Measurements from ENCODE around the gene GNAQ. TPM values are rescaled to one million over a fixed set of nuclear protein-coding genes. Genes with fewer than 3 reads are reported as not detected.

Gene GNAQ
- polyA plus RNA-seq, 1 experiment: 21.4 TPM

DNA sequence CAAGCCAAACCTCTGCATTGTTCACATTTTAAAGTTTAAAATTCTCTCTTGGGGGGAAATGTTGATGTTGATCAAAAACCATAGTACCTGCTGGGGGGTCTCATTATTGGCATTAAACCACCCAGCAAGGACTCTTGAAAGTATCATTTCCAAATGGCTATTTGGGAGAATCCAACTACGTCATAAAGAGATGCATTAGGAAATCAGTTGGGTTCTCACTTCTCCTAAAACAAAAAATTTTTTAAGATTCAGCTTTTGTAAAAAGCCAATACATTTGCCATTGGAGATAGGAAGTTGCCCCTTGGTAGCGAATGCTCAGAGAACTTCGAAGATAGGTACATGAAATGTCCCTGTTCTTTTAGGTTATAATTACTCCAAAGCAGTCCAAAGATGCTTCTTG lies 96.4 kb downstream of the GNAQ start:
- POLR2A ChIA-PET: no interaction called here
- CTCF ChIA-PET: no interaction called here
- no peak for DNase-seq (ENCODE audit: low read depth)
- Histone ChIP-seq H3K27me3 (ENCODE audit: control insufficient read depth, insufficient read depth, low read length) (no peaks in the 10 kb centered on the region), H3K4me3 (ENCODE audit: low read depth, low read length) (no peak overlapping the region), H3K36me3 (ENCODE audit: control insufficient read depth, insufficient read depth, low read length) (no peaks in the 10 kb centered on the region)
- TF ChIP-seq, protein P1, sequence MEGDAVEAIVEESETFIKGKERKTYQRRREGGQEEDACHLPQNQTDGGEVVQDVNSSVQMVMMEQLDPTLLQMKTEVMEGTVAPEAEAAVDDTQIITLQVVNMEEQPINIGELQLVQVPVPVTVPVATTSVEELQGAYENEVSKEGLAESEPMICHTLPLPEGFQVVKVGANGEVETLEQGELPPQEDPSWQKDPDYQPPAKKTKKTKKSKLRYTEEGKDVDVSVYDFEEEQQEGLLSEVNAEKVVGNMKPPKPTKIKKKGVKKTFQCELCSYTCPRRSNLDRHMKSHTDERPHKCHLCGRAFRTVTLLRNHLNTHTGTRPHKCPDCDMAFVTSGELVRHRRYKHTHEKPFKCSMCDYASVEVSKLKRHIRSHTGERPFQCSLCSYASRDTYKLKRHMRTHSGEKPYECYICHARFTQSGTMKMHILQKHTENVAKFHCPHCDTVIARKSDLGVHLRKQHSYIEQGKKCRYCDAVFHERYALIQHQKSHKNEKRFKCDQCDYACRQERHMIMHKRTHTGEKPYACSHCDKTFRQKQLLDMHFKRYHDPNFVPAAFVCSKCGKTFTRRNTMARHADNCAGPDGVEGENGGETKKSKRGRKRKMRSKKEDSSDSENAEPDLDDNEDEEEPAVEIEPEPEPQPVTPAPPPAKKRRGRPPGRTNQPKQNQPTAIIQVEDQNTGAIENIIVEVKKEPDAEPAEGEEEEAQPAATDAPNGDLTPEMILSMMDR (IDR thresholded peaks at IDR 0.05; ENCODE audit: insufficient read depth, low read depth, low read length): no peak

DNA sequence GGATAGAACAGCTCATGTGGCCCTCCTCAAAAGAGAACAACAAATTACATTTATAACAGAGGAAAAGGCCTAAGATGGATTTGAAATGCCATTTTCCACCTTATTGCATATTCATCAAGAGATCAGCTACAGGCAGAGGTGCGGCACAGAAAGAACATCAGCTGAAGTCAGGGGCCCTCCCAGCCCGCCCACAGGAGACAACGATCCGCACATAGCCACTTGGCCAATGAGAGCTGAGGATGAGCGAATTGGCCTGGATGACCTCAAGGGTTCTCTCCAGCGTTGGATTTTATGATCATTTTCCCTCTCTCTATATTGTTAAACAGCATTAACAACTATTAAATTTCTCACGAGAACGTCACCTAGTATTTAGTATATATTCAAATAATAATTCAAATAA lies 97.6 kb downstream of the GNAQ start:
- Histone ChIP-seq H3K36me3 (ENCODE audit: control insufficient read depth, insufficient read depth, low read length) (no peaks in the 10 kb centered on the region), H3K27me3 (ENCODE audit: control insufficient read depth, insufficient read depth, low read length) (no peaks in the 10 kb centered on the region), H3K4me3 (ENCODE audit: low read depth, low read length) (no peak overlapping the region)
- no peak for DNase-seq (ENCODE audit: low read depth)
- TF ChIP-seq, protein P1 (IDR thresholded peaks at IDR 0.05; ENCODE audit: insufficient read depth, low read depth, low read length): no peak
- ChIA-PET CTCF (no interaction called here), POLR2A (interaction anchor here (0.5 kb wide), 1 partner anchor 457 kb away, joined by 3 read pairs; no protein-coding TSS in a partner anchor)

DNA sequence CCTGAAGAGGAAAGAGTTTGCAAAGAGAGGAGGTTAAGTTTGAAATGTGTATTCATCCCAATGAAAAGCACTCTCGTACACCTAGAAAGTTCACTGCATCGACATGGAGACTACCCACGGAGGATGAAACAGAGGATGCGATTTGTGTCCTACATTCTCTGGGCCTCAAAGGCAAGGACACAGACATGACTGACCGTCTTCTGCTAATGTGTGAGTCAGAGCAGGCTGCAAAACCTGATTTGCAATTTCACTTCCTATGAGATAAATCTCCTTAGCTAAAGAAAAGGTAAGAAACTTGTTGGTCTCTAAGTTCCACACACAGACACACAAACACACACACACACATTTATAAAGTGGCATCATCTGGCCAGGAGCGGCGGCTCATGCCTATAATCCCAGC lies 98.6 kb downstream of the GNAQ start:
- Histone ChIP-seq H3K4me3 (ENCODE audit: low read depth, low read length) (no peak overlapping the region), H3K36me3 (ENCODE audit: control insufficient read depth, insufficient read depth, low read length) (no peaks in the 10 kb centered on the region), H3K27me3 (ENCODE audit: control insufficient read depth, insufficient read depth, low read length) (no peaks in the 10 kb centered on the region)
- TF ChIP-seq, protein P1 (IDR thresholded peaks at IDR 0.05; ENCODE audit: insufficient read depth, low read depth, low read length): no peak
- ChIA-PET CTCF (interaction anchor here (1.0 kb wide), 1 partner anchor 98 kb away, joined by 3 read pairs; the partner anchor contains the start of gene GNAQ), POLR2A (no interaction called here)
- DNase-seq (ENCODE audit: low read depth): no peak

DNA sequence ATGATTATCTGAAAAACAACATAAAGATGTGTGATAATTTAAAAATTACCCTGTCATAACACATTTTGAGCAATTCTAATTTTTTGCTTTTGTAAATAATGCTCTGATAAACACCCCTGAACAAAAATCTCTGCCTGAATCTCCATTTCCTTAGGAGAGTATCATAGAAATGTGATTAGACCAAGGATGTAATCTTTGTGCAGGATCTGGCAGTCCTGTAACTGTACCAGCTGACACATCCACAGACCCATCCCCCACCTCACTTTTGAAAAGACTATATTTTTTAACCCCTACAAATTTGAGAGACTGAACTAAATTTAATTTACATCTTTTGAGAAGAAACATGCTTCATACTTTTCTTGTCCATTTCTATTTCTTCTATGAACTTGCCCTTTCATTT lies 101.7 kb downstream of the GNAQ start:
- Histone ChIP-seq H3K4me3 (ENCODE audit: low read depth, low read length) (no peak overlapping the region), H3K27me3 (ENCODE audit: control insufficient read depth, insufficient read depth, low read length) (no peaks in the 10 kb centered on the region), H3K36me3 (ENCODE audit: control insufficient read depth, insufficient read depth, low read length) (no peaks in the 10 kb centered on the region)
- DNase-seq (ENCODE audit: low read depth): no peak
- TF ChIP-seq, protein P1 (IDR thresholded peaks at IDR 0.05; ENCODE audit: insufficient read depth, low read depth, low read length): no peak
- ChIA-PET POLR2A (no interaction called here), CTCF (no interaction called here)

DNA sequence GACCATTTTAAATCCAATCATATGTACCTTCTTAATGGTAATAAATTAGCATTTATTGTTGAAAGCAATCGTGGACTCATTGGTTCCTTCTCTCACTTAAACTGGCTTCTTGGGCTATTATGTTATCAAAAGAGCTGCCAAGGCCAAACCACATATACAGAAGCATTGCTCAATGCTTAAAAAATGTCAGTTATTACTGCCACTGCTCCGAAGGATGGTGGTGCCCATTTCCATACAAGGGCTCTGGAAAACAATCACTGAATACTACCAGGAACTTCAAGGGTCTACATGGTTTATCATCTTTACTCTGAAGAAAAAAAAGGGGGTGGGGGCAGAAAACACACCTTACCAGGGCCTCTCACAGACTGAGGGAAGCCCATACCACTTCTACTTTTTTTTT lies 104.3 kb downstream of the GNAQ start:
- Histone ChIP-seq H3K27me3 (ENCODE audit: control insufficient read depth, insufficient read depth, low read length) (no peaks in the 10 kb centered on the region), H3K4me3 (ENCODE audit: low read depth, low read length) (no peak overlapping the region), H3K36me3 (ENCODE audit: control insufficient read depth, insufficient read depth, low read length) (no peaks in the 10 kb centered on the region)
- POLR2A ChIA-PET: no interaction called here
- DNase-seq (ENCODE audit: low read depth): no peak
- CTCF ChIA-PET: no interaction called here
- TF ChIP-seq, protein P1 (IDR thresholded peaks at IDR 0.05; ENCODE audit: insufficient read depth, low read depth, low read length): no peak

All from BJ (cell line).